Suprapubic skin (tissue), 4 donors: ENCODE results near the gene CXCL5. TPM values are rescaled to one million over a fixed set of nuclear protein-coding genes. Genes with fewer than 3 reads are reported as not detected.

Experiments used
- DNase-seq, 2 donors: peaks; one replicate each; pipeline ENCODE4 v3.0.0-alpha.2; 2019; ENCODE audit warnings: low spot score in 2 of 2
- H3K27ac ChIP-seq: fragments of 200-600 bp; sonication (generic); one replicate; pipeline ENCODE4 v1.5.1; 2019
- H3K27me3 ChIP-seq: fragments of 200-600 bp; sonication (generic); one replicate; pipeline ENCODE4 v1.5.1; 2019
- H3K36me3 ChIP-seq: fragments of 200-600 bp; sonication (generic); one replicate; pipeline ENCODE4 v1.5.1; 2019
- H3K4me1 ChIP-seq: fragments of 200-600 bp; sonication (generic); one replicate; pipeline ENCODE4 v1.5.1; 2019
- H3K4me3 ChIP-seq: fragments of 200-600 bp; sonication (generic); one replicate; pipeline ENCODE4 v1.5.1; 2019; ENCODE audit warnings: mild to moderate bottlenecking
- H3K9me3 ChIP-seq: fragments of 200-600 bp; sonication (generic); one replicate; pipeline ENCODE4 v1.5.1; 2019
- CTCF ChIP-seq, 2 donors: fragments of 200-600 bp in 1 of 2; fragments of 450-650 bp in 1 of 2; sonication (generic) in 1 of 2; IDR thresholded peaks; one replicate each; pipeline ENCODE4 v1.5.1; 2016 to 2019; ENCODE audit warnings: antibody characterized with exemption in 2 of 2, mild to moderate bottlenecking in 1 of 2, moderate library complexity in 1 of 2
- EP300 ChIP-seq: sonication (generic); formaldehyde crosslinking; IDR thresholded peaks from one replicate; pipeline ENCODE4 v1.6.1; 2017; ENCODE audit warnings: antibody characterized with exemption
- POLR2A ChIP-seq, 2 donors: fragments of 450-650 bp; IDR thresholded peaks; one replicate each; pipeline ENCODE4 v1.6.1; 2017; ENCODE audit warnings: antibody characterized with exemption in 2 of 2, mild to moderate bottlenecking in 2 of 2, moderate library complexity in 2 of 2
- POLR2AphosphoS5 ChIP-seq, 3 donors: sonication (generic); formaldehyde crosslinking; IDR thresholded peaks; one replicate each; pipeline ENCODE4 v1.6.1; 2017; ENCODE audit warnings: antibody characterized with exemption in 3 of 3
- WGBS: methylation state at CpG from one replicate; pipeline ENCODE4 v1.1.5; 2018; 5-methylcytosine and 5-hydroxymethylcytosine counted together
- total RNA-seq, 4 donors: library from RNA; depleted of rRNA; stranded (reverse); fragments of >200 nt; gene quantifications; one replicate each; pipeline ENCODE4 v1.1.0, GENCODE V29; 2016

The CXCL5 gene
- total RNA-seq, 4 donors from 2014 or later: not detected

GRCh38 chr4:73992050-73992449 lies 6.4 kb downstream of the CXCL5 start:
- Histone ChIP-seq H3K27me3 (peaks cover 18% of the 10 kb centered on the region), H3K9me3 (no peaks in the 10 kb centered on the region), H3K36me3 (no peaks in the 10 kb centered on the region), H3K4me1 (no peaks in the 10 kb centered on the region), H3K4me3 (no peak overlapping the region), H3K27ac (no peak overlapping the region)
- WGBS: 0% methylated on average over 1 of the region's 1 CpG
- TF ChIP-seq POLR2A (IDR thresholded peaks at IDR 0.05): no peak
- no peak for TF ChIP-seq CTCF (IDR thresholded peaks at IDR 0.05)
- no peak for TF ChIP-seq POLR2AphosphoS5 (IDR thresholded peaks at IDR 0.05)
- no peak for TF ChIP-seq EP300
- no peak for DNase-seq

DNA sequence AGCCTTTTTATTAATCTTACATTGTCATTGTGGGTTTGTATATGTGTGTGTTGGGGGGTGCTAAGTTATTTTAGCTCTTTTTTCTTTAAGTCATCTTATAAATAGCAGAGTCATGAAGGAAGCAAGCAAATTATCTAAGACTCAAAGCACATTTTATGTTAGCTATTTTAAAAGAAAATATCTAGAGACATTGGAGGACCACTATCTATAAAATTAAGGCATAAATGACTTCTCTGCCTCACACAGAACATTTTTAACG lies 6.8 kb downstream of the CXCL5 start:
- 86% methylated on average over 1 of the region's 1 CpG for whole genome bisulfite sequencing
- no peak for DNase-seq
- TF ChIP-seq POLR2A (IDR thresholded peaks at IDR 0.05) (no peak), EP300 (no peak)

DNA sequence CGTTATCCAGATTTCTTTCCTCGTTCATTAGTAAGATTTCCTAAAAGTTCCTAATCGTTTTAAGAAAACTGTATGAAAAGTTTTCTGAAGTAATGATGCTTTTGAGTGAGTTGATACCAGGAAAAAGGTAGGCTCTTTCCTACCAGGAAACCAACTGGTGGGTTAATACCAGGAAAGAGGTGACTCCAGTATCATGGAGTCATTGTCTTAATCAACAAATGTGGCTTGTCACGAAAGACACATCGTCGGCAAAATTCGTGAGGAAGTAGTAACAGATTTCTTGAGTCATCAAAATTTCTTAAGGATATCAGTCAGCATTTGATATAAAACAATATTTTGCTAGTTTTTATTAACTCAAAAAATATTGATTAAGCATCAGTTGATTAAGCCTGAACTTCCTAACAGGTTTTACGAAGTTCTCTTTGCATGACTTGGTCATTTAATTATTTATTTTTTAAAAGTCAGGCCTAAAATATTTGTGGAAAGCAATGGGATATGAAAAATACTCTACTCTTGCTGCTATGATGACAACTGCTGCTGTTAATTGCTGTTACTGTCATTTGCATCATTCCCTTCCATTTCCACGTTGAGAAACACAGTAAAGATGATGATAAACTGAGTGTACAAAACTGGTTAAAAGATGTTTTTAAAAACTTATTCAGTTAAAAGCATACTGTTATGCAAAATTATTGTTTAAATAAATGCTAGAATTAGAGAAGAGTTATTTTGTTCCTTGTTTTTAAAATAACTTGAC lies 7.3 kb downstream of the CXCL5 start:
- H3K9me3 ChIP-seq: no peaks in the 10 kb centered on the region
- WGBS: 87% methylated on average over 9 of the region's 9 CpGs
- H3K27ac ChIP-seq: no peak overlapping the region
- no peak for DNase-seq
- no peaks in the 10 kb centered on the region for H3K4me1 ChIP-seq
- no peaks in the 10 kb centered on the region for H3K36me3 ChIP-seq
- TF ChIP-seq EP300: no peak
- no peak for TF ChIP-seq POLR2A (IDR thresholded peaks at IDR 0.05)
- TF ChIP-seq POLR2AphosphoS5 (IDR thresholded peaks at IDR 0.05): no peak
- TF ChIP-seq CTCF (IDR thresholded peaks at IDR 0.05): no peak
- peaks cover 11% of the 10 kb centered on the region for H3K27me3 ChIP-seq
- H3K4me3 ChIP-seq: no peak overlapping the region

More for the DNA sequence above, 6.8 kb downstream of the CXCL5 start:
- Histone ChIP-seq H3K4me1 (no peaks in the 10 kb centered on the region), H3K9me3 (no peaks in the 10 kb centered on the region), H3K27me3 (peaks cover 14% of the 10 kb centered on the region), H3K4me3 (no peak overlapping the region), H3K36me3 (no peaks in the 10 kb centered on the region), H3K27ac (no peak overlapping the region)

GRCh38 chr4:73989928-73990327 lies 8.5 kb downstream of the CXCL5 start:
- Histone ChIP-seq H3K27ac (no peak overlapping the region), H3K9me3 (no peaks in the 10 kb centered on the region), H3K36me3 (no peaks in the 10 kb centered on the region), H3K4me1 (no peaks in the 10 kb centered on the region), H3K27me3 (peaks cover 9% of the 10 kb centered on the region), H3K4me3 (no peak overlapping the region)
- 73% methylated on average over 5 of the region's 5 CpGs for WGBS
- TF ChIP-seq EP300 (no peak), POLR2A (IDR thresholded peaks at IDR 0.05) (no peak), POLR2AphosphoS5 (IDR thresholded peaks at IDR 0.05) (no peak), CTCF (IDR thresholded peaks at IDR 0.05) (no peak)
- no peak for DNase-seq

- DNase-seq: no peak
- TF ChIP-seq CTCF (IDR thresholded peaks at IDR 0.05) (no peak), EP300 (no peak), POLR2A (IDR thresholded peaks at IDR 0.05) (no peak), POLR2AphosphoS5 (IDR thresholded peaks at IDR 0.05) (no peak)
- Histone ChIP-seq H3K4me3 (no peak overlapping the region), H3K36me3 (no peaks in the 10 kb centered on the region), H3K27me3 (peaks cover 1% of the 10 kb centered on the region), H3K4me1 (no peaks in the 10 kb centered on the region), H3K27ac (no peak overlapping the region), H3K9me3 (no peaks in the 10 kb centered on the region)
- 73% methylated on average over 3 of the region's 3 CpGs for WGBS
These were observed 9.4 kb downstream of the CXCL5 start for GRCh38 chr4:73989031-73989430.

DNA sequence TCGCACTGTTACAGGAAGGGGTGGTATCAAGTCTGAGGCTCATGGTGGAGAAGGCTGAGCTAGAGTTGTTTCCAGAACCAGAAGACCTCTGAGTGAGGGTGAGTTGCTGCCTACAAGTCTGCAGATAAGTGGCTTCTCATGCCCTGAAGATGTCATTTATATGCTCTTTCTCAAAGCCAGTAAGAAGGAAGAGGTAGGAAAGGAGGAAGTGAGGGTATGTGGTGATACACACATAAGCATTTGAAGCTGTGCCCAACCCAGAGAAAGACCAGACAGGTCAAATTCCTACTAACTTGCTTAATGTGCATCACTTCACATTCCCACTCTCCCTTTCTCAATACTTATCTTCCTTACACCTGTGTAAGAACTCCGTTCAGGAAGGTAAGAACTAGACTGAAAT lies 10.4 kb downstream of the CXCL5 start, which contains the start of gene PPBP:
Gene PPBP (minus strand): TSS at position 130 of the 400 bp plus-strand sequence. CDS start 87 bp downstream, at position 43.
- no peaks in the 10 kb centered on the region for H3K4me1 ChIP-seq
- TF ChIP-seq CTCF (IDR thresholded peaks at IDR 0.05): no peak
- no peak within 1 kb of the TSS for H3K27ac ChIP-seq
- WGBS: 62% methylated on average over 2 of the region's 2 CpGs
- DNase-seq: no peak
- no peaks in the 10 kb centered on the region for H3K27me3 ChIP-seq
- H3K4me3 ChIP-seq: no peak within 1 kb of the TSS
- no peaks in the 10 kb centered on the region for H3K36me3 ChIP-seq
- H3K9me3 ChIP-seq: no peaks in the 10 kb centered on the region
